Erythroblast (primary cell): ENCODE data around the gene HOXA13.
A peak's percentile ranks its signal among the peaks of the same experiment; 100 is the strongest.

Source experiments
- DNase-seq, 2 experiments: peaks; one replicate each; lab custom pipeline; 2025; lab: John Stamatoyannopoulos, UW
- GATA1 ChIP-seq: IDR thresholded peaks from 2 replicates; pipeline ENCODE4 v1.6.1; 2011; ENCODE audit warnings: low read depth, mild to moderate bottlenecking, control low read depth, low read length, moderate library complexity
- POLR2A ChIP-seq: IDR thresholded peaks from 2 replicates; pipeline ENCODE4 v1.6.1; 2011; ENCODE audit warnings: mild to moderate bottlenecking, low read length

The HOXA13 gene

DNA sequence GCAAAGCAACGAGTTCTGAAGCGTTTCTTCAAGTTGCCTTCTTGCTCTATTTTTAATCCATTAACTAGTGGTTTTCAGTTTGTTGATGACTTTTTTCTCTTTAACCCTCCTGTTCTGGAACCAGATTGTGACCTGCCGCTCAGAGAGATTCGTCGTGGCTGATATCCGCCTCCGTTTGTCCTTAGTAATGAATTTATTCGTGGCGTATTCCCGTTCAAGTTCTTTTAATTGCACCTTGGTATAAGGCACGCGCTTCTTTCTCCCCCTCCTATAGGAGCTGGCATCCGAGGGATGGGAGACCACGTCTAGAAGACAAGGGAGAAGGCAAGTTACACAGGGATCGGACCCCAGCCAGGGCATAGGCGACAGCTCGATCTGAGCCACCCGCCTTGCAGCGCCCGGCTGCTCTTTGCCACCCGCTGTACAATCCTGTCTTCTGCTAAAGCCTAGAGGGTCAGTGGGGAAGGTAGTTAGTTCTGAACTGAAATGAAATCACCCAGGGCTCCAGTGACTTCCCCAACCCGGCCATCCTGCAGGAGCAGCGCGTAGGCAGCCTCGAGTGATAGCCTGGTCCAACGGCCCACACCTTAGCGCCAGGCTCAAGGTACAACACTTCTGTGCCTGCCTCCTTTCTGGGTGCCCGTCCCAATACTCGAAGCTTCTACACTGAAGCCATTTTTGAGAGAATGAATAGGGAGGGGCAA lies 1.6 kb downstream of the HOXA13 start:
- no peak for DNase-seq
- no peak for TF ChIP-seq GATA1
- no peak for TF ChIP-seq POLR2A

DNA sequence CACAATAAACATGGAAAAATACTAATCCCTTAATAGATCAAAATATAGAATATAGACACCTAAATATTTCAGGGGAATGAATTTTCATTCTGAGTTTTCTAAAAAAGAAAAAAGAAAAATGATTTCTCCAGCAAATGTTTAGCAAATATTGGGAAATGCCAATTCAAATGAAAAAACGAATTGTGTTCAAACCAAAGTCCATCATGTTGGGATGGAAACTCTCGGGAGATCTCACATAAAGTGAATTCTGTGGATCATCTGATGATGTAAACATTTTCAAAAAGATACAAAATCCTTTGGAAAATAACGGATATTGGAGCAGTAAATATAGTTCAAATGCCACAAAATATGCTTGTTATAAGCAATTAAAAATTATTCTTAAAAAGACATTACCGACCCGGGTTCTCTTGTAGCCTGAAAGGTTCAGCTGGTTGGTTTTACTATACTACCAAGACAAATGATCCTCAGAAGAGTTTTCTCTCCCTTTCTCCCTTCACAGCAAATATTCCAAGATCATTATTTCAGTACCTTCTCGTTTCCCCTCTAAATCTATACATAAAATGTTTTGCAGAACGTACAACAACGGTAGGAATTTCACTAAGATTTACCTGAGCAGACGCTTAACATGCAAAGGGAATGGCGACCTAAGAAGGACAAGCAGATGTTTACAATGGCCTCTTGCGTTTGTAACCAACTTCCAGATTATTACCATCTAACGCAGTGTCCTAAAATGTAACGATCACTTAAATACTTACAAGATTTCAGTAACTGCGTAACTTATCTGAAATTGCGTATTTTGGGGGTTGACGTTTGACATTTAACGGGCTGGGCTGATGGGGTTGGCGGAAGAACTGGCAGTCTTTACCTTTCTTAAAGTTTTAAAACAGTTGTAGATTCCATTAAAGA lies 2.5 kb downstream of the HOXA13 start:
- no peak for TF ChIP-seq POLR2A
- DNase-seq: no peak

DNA sequence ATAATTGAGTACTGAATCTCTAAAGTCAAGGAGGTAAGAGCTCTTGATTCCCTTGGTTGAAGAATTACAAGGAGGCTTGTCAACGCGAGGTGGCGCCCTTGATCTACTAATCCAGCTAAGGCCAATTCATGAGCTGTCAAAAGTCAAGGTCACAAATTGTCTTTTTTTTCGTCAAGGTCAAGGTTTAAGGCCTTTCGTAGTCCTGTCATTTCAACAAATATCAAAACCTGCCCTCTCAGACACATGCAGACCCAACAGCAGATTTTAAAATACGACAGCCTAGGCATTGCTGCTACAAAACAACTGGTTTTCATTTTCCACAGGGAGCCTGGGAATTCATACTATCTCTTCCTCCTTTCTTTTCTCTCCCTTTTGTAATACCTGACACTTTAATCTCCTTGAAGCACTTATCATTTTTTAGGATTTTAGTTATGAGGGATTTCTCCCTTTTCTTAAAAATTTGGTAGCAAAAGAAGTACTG lies 3.6 kb downstream of the HOXA13 start:
- peak; percentile 74 to 89 for DNase-seq
- TF ChIP-seq GATA1: no peak
- TF ChIP-seq POLR2A: no peak

DNA sequence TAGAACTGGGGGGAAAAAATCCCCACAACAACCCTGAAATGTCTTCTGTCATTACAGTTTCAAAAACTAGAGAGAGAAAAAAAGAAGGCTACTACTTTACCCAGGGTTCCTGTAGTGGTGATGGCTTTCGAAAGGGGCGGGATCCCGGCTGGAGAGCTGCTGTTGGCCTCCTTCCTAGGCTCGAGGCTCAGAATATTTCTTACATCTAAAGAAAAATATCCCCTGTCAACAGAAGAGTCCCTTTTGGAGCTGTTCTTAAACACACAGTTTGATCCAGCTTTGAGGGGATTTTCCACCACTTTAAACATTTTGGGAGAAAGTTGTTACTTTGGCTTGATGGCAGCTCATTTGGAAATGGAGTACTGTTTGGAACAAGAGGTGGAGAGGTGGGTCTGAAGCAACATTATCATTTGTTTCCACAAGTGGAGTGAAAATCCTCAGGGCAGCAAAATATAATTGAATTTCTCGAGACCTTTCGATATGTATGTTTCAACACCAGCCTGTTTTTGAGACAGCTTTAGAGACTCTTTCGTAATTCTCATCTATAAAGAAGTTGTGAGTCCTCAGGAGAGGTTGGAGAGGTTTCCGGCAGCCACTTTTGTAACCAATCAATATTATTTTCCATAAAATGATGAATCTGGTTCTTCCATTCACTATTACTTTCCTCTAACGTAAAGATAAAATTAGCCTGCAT lies 5.1 kb downstream of the HOXA13 start:
- no peak for DNase-seq
- TF ChIP-seq POLR2A (no peak), GATA1 (no peak)

DNA sequence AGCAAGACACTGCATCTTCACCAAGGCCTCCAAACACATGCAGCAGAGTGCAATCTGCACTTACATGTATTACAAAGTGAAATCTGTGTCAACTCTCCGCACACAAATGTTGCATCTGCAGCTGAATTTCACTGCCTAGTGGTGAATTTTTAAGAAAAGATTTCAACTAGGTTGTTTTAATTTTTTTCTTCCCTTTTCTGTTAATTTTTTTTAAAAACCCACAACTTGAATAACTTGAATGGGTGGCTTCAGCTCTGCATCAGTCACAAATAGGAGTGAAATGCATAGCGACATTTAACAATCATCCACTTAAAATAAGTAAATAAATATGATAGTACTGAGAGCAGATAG lies 5.9 kb downstream of the HOXA13 start:
- no peak for DNase-seq
- no peak for TF ChIP-seq POLR2A

DNA sequence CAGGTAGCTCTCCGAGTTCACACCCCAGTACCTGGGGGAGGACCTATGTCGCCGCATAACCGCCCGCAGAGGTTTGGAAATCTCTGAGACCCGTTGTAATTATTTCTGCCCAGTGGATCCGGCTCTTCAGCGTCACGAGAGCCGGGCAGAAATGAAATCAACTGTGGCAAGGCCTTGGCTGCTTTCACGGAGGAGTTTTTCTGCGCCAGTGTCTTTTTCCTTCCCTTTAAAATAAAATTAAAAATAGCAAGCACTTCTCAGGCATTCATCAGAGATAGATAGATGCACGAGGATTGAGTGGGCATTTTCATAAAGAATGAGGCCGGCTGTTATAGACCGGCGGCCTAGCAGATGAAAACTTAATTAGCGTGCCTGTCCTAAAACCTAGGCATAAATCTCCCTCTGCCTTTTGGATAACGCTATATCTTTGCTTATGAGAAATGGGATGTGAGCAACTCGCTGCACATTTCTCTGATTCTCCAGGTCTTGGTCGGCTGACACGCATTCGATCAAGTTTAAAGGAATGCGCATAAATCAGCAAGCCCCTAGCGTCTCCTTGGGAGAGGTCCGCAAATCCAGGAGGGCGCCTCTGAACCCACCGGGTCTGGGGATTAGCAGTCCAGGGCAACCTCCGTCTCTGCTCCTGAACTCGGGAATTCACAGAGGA lies 6.4 kb downstream of the HOXA13 start:
- TF ChIP-seq POLR2A: no peak
- TF ChIP-seq GATA1: no peak
- no peak for DNase-seq

DNA sequence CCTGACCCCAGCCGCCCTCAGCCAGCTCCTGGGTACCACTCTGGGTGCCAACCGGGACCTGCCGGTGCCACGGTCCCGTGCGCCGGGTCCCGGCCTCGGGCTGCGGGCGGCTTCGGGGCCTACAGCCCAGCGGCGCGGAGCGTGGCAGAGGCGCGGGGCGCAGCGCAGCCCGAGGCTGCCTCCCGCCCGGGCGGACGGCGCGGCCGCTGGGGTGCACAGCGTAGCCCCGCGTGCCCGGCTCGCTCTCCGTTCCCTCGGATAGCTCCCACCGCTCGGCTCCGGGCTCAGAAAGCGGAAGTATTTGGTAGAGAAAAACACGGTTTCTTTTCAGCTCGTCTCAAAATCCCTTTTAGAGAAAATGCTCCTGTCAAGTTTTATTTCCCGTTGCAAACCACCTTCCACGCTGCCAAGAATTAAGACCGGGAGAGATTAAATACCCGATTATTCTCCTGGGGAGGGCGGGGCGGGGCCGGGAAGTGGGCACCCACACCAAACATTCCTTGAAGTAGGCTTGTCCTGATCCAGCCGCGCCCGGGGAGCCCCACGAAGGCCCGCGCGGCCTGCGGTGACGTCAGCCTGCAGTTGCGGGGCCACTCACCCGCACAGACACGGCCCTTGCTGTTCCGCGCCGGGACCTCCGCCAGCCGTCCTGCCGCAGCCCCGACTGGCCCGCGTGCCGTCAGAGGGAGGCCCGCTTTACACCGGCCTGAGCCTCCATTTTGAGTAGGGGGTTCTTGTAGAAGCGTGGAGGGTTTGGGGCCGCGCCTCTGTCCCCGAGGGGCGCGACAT lies 7.2 kb downstream of the HOXA13 start:
- TF ChIP-seq GATA1 (no peak), POLR2A (no peak)
- DNase-seq: no peak

DNA sequence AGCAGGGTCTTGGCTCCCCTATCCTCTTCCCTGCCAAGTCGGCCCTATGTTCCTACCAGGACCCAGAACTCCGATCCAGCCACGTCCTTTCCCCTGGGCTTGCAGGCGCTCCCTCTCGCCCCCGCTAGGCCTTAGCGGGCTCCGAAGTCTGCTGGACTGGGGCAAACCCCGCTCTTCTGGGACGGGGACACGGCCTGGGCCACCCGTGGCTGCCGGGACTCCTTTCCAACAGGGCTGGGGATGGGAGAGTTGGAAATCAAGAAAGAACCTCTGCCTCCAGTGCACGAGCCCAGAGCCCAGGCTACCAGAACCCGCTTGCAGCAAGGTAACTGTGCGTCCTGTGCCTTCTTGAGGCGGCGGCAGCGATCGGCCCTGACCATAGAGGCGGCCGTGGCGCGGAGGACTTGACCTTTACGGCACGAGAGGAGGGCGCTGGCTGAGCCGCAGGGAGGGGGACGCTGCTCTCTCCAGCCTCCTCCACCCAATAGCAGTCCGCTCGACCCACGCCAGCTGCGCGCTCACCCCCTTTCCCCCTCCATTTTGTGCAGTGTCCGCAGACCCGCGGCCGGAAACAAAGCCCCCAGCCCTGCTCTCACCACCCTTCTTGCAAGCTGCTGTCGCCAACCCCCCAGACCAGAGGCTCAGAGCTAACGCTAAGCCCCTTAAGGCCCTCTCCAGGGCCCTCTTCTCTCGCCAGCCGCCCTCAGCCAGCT lies 7.9 kb downstream of the HOXA13 start:
- TF ChIP-seq GATA1 (no peak), POLR2A (no peak)
- no peak for DNase-seq

DNA sequence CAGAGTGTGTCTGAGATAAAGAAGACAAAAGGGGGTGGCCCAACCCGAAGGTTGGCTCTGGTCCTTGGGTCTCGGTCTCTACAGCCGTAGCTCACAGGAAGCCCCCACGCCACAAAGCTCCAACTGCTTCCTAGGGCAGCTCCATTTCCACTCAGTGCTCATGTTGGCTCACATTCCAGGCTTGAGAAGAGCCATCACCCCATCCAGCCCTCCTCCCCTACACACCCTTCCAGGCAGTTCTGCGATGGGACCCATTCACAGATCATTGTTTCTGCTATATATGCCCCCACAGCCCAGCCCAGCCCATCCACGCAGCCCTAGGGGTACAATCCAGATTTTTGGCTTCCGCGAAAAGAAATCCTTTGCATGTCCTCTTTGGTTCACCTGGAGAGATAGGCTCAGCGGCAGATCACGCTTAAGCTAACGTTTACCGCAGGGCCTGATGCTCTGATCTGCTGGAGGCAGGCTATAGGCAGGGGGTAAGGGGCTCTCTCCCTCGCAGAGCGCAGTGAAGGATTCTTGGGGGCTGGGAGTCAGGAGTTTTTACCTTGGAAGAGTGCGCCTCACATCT lies 8.6 kb downstream of the HOXA13 start:
- no peak for TF ChIP-seq GATA1
- TF ChIP-seq POLR2A: no peak
- no peak for DNase-seq

DNA sequence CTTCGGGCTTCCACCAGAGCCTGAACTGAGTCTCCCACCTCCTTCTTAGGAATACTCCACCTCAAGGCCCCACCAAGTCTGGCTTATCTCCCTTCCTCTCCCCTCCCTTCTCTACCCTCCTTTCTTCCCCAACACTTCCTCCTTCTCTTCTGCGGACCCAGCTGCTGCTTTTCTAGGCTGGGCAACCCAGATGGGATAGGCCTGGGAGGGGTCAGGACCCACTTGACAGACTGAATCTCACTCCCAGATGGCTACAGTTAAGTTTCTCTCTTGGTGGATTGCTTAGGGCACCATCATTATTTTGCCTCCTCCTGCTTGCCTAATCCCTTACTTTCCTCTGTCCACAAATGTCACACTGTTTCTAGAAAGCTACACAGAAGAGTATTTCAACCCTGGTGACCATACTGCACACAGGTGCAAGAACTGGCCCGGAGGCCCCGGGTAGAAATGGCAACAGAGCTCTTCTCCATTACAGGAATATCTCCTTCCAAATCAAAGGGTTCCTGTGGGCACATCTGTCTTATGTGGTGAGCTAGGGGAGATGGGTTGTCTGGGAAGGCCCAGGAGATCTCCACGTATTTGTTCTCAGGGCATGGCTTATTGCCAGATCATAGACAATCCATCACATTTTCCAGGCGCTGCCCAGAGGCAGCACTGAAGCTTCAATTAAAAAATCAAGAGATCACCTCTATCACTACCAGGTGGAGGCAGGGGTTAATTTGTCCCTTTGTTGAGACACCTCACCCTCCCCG lies 9.7 kb downstream of the HOXA13 start:
- DNase-seq: no peak
- TF ChIP-seq GATA1 (no peak), POLR2A (no peak)

DNA sequence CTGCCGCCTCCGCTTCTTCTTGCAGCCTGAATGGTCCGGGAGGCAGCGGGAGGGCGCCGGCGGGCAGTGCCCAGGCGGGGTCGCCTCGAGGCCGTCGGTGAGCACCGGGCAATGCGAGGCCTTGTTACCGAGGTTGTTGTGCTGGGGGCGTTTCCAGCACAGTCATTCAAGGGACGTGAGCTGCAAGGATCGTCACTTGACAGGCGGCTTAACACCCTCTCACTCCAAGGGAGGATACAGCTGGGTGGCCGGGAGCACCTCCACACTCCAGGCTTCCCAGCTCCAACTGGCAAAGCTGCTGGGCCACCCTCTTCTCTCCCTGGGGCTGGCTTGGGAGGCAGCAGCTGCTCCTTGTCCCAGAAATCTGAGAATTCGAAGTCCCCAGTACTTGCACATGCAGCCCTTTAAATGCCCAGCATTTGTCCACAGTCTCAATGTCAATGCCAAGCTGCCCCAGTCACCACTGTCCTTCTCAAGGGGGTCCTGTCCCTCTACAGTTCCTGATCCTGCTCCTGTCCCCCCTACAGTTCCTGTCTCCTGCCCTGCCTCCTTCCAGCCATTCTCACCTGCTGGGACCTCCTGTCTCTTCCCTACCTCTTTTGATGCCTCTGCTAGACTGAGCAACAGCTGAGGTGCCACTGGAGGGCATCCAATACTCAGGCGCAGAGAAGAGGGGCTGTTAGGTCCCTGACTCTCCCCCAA lies 10.4 kb downstream of the HOXA13 start:
- DNase-seq: no peak
- TF ChIP-seq POLR2A (no peak), GATA1 (no peak)
